ENCODE measurements around the gene C3orf80. TPM values are rescaled to one million over a fixed set of nuclear protein-coding genes. Genes with fewer than 3 reads are reported as not detected.

The C3orf80 gene
- total RNA-seq, 1 experiment from 2014 or later: 2.4 TPM

DNA sequence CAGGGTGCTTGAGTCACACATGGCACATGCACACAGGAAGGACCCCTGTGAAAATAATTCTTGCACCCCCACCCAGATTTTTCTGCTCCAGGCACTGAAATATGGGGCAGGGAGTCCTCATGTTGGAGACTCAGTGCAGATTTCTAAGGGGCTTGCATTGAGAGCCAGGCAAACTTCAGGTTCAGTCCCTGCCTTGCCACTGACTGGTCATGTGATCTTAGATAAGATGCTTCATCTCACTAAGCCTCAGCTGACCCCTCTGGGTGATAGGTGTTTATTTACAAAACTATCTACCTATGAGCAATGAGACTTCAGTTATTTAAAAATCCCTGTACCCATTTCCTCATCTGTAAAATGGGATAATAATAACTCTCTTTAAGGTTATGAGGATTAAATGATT lies 30.1 kb upstream of the C3orf80 start:
- TF ChIP-seq CTCF (IDR thresholded peaks at IDR 0.05 in 2 of 3, conservative IDR thresholded peaks at IDR 0.05 in 1 of 3; ENCODE audit: borderline replicate concordance in 1 of 3, insufficient read depth in 1 of 3, low read depth in 2 of 3, low read length in 2 of 3) (no peak), YY1 (IDR thresholded peaks at IDR 0.05; ENCODE audit: extremely low read depth, insufficient replicate concordance, low read depth, low read length) (no peak), FOSL1 (IDR thresholded peaks at IDR 0.05; ENCODE audit: low read depth) (no peak), SRF (IDR thresholded peaks at IDR 0.05; ENCODE audit: low read depth) (no peak), ELF1 (IDR thresholded peaks at IDR 0.05; ENCODE audit: borderline replicate concordance, low read depth) (no peak), CEBPB (IDR thresholded peaks at IDR 0.05; ENCODE audit: low read depth) (no peak), POLR2AphosphoS5 (IDR thresholded peaks at IDR 0.05; ENCODE audit: low read depth, low read length) (no peak), EZH2 (IDR thresholded peaks at IDR 0.05) (no peak), SIN3A (IDR thresholded peaks at IDR 0.05; ENCODE audit: low read depth) (no peak), EZH2phosphoT487 (IDR thresholded peaks at IDR 0.05; ENCODE audit: borderline replicate concordance) (no peak), REST (IDR thresholded peaks at IDR 0.05; ENCODE audit: low read depth) (no peak), EGR1 (IDR thresholded peaks at IDR 0.05; ENCODE audit: low read depth) (no peak), MAX (IDR thresholded peaks at IDR 0.05) (no peak), ATF3 (IDR thresholded peaks at IDR 0.05) (no peak), POLR2A (IDR thresholded peaks at IDR 0.05; ENCODE audit: borderline replicate concordance, extremely low read depth, insufficient read depth, insufficient read length) (no peak), ZFX (IDR thresholded peaks at IDR 0.05) (no peak), ZNF274 (IDR thresholded peaks at IDR 0.05; ENCODE audit: low read depth, low read length) (no peak)
- intact Hi-C loops (cut with micrococcal nuclease): no loop called here
- Histone ChIP-seq H3K4me2 (ENCODE audit: low read length) (no peak overlapping the region), H3K4me3 (replicated peaks in 1 of 2; ENCODE audit: low read depth in 1 of 2, low read length in 2 of 2) (no peak overlapping the region), H3K4me1 (ENCODE audit: control insufficient read depth in 1 of 2, insufficient read depth in 2 of 2, low read length in 2 of 2) (no peaks in the 10 kb centered on the region), H3K79me2 (ENCODE audit: insufficient read depth, low read length) (no peaks in the 10 kb centered on the region), H3K27me3 (ENCODE audit: insufficient read depth, low read length) (no peaks in the 10 kb centered on the region), H3K9ac (ENCODE audit: low read length) (no peak overlapping the region), H3K9me2 (ENCODE audit: insufficient read depth) (no peaks in the 10 kb centered on the region), H3K9me3 (ENCODE audit: control insufficient read depth in 1 of 2, insufficient read depth in 1 of 2, low read depth in 1 of 2, low read length in 2 of 2) (no peaks in the 10 kb centered on the region), H2AFZ (ENCODE audit: low read depth, low read length, poor library complexity, severe bottlenecking) (no peak overlapping the region), H3K36me3 (ENCODE audit: control insufficient read depth in 1 of 2, insufficient read depth in 2 of 2, low read length in 2 of 2) (no peaks in the 10 kb centered on the region), H3K27ac (ENCODE audit: low read depth, low read length) (no peak overlapping the region), H4K20me1 (ENCODE audit: insufficient read depth) (no peaks in the 10 kb centered on the region)
- DNase-seq (ENCODE audit: low read depth, low spot score): no peak
- CTCF ChIA-PET: no interaction called here
- RAD21 ChIA-PET (ENCODE audit: low non-redundant PET in 1 of 2, low total read pairs in 2 of 2, uncharacterized antibody in 2 of 2, unreplicated experiment in 2 of 2): no interaction called here
- no peak for ATAC-seq
- BruUV-seq (replicated peaks): no TSS peak
- POLR2A ChIA-PET: no interaction called here

Data from HCT116 (cell line).